MM.1S (cell line): ENCODE measurements around the gene TIMM21.

Experiments used
- EZH2 ChIP-seq: fragments of 300-600 bp; sonication (generic); optimal IDR thresholded peaks from 2 replicates; pipeline ENCODE3; 2017; ENCODE audit warnings: low read depth, mild to moderate bottlenecking, antibody characterized with exemption, low read length, mixed read lengths
- EZH2phosphoT487 ChIP-seq: fragments of 300-600 bp; sonication (generic); IDR thresholded peaks from 2 replicates; pipeline ENCODE4 v1.6.1; 2018; ENCODE audit warnings: antibody characterized with exemption, low read length
- TF ChIP-seq, protein P1 (sequence below): fragments of 300-600 bp; sonication (generic); IDR thresholded peaks from 2 replicates; pipeline ENCODE4 v1.5.1; 2016; ENCODE audit warnings: antibody characterized with exemption, low read length, mixed read lengths

DNA sequence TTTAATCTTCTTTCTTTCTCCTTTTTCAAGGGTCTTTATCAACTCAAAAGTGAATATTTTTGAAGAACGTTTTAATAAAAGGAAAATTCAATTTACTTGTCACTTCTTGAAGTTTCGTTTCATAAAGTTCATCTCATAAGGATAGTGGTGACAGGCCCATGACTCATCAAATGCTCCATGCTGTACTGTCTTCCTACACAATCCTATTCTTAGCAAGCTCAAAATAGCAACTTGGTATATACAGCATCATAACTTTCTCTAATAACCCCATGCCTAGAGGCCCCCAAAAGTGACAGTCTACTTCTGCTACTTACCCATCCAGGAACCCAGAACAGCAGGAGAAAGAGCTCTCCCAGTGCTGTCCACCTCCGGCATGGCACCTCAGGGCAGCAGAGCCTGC lies 8.4 kb upstream of the TIMM21 start:
- TF ChIP-seq EZH2 (no peak), EZH2phosphoT487 (no peak)
- TF ChIP-seq, protein P1, sequence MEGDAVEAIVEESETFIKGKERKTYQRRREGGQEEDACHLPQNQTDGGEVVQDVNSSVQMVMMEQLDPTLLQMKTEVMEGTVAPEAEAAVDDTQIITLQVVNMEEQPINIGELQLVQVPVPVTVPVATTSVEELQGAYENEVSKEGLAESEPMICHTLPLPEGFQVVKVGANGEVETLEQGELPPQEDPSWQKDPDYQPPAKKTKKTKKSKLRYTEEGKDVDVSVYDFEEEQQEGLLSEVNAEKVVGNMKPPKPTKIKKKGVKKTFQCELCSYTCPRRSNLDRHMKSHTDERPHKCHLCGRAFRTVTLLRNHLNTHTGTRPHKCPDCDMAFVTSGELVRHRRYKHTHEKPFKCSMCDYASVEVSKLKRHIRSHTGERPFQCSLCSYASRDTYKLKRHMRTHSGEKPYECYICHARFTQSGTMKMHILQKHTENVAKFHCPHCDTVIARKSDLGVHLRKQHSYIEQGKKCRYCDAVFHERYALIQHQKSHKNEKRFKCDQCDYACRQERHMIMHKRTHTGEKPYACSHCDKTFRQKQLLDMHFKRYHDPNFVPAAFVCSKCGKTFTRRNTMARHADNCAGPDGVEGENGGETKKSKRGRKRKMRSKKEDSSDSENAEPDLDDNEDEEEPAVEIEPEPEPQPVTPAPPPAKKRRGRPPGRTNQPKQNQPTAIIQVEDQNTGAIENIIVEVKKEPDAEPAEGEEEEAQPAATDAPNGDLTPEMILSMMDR: no peak
